Fibroblast of the aortic adventitia (primary cell): ENCODE measurements around the gene KCNIP3. TPM values are rescaled to one million over a fixed set of nuclear protein-coding genes. Genes with fewer than 3 reads are reported as not detected.

Source experiments
- DNase-seq: peaks from one replicate; pipeline ENCODE4 v3.0.0-alpha.2; 2010; ENCODE audit warnings: low read depth
- H3K4me3 ChIP-seq: 2 replicates; pipeline ENCODE4 v1.5.1; 2011; ENCODE audit warnings: low read depth, mild to moderate bottlenecking, control low read depth, low read length, moderate library complexity
- total RNA-seq: library from RNA; depleted of rRNA; stranded (reverse); fragments of >200 nt; gene quantifications from 2 replicates; pipeline ENCODE4 v1.2.3, GENCODE V29; 2012; ENCODE audit warnings: low replicate concordance
- TF ChIP-seq, protein P1 (sequence below): IDR thresholded peaks from 2 replicates; pipeline ENCODE4 v1.5.1; 2011; ENCODE audit warnings: mild to moderate bottlenecking, low read length, control low read depth, inconsistent platforms; ENCODE audit not compliant: insufficient read depth

Gene KCNIP3
- total RNA-seq, 1 donor, result 2.9 TPM

- TF ChIP-seq, protein P1, sequence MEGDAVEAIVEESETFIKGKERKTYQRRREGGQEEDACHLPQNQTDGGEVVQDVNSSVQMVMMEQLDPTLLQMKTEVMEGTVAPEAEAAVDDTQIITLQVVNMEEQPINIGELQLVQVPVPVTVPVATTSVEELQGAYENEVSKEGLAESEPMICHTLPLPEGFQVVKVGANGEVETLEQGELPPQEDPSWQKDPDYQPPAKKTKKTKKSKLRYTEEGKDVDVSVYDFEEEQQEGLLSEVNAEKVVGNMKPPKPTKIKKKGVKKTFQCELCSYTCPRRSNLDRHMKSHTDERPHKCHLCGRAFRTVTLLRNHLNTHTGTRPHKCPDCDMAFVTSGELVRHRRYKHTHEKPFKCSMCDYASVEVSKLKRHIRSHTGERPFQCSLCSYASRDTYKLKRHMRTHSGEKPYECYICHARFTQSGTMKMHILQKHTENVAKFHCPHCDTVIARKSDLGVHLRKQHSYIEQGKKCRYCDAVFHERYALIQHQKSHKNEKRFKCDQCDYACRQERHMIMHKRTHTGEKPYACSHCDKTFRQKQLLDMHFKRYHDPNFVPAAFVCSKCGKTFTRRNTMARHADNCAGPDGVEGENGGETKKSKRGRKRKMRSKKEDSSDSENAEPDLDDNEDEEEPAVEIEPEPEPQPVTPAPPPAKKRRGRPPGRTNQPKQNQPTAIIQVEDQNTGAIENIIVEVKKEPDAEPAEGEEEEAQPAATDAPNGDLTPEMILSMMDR, result no peak
- H3K4me3 ChIP-seq, result no peak overlapping the region
- no peak for DNase-seq
Measured at GRCh38 chr2:95381212-95382191, 84.4 kb downstream of the KCNIP3 start.

DNA sequence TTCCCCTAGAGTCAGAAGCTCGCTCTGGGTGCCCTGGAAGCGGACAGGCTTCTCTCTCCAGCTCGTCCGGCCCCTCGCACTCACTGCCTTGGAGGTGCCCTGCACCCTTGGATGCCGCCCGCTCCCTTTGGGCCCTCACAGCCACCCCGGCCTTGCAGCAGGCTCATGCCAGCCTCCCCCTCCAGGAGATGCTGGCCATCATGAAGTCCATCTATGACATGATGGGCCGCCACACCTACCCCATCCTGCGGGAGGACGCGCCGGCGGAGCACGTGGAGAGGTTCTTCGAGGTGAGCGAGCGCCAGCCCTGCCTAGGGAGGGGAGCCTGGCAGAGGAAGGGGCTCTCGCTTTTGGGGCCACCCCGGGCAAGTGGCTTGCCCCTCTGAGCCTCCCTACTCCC, 85.0 kb downstream of the KCNIP3 start:
- TF ChIP-seq, protein P1, result no peak
- no peak overlapping the region for H3K4me3 ChIP-seq
- DNase-seq, result no peak

- DNase-seq, result no peak
- TF ChIP-seq, protein P1, result no peak
- H3K4me3 ChIP-seq, result no peak overlapping the region
Measured at GRCh38 chr2:95382686-95383634, 85.8 kb downstream of the KCNIP3 start.

- DNase-seq, result no peak
- TF ChIP-seq, protein P1, result no peak
- H3K4me3 ChIP-seq, result no peak overlapping the region
Measured at GRCh38 chr2:95383635-95384027, 86.5 kb downstream of the KCNIP3 start.

GRCh38 chr2:95384854-95385569, 87.9 kb downstream of the KCNIP3 start:
- TF ChIP-seq, protein P1, result no peak
- DNase-seq, result no peak

GRCh38 chr2:95385570-95385984, 88.4 kb downstream of the KCNIP3 start:
- TF ChIP-seq, protein P1, result no peak
- no peak overlapping the region for H3K4me3 ChIP-seq
- no peak for DNase-seq

More at GRCh38 chr2:95384854-95385569, 87.9 kb downstream of the KCNIP3 start:
- H3K4me3 ChIP-seq, result no peak overlapping the region
